ENCODE data around the gene HTT. TPM values are rescaled to one million over a fixed set of nuclear protein-coding genes. Genes with fewer than 3 reads are reported as not detected.

The HTT gene
- total RNA-seq, 1 donor from 2014 or later, result 242 TPM

DNA sequence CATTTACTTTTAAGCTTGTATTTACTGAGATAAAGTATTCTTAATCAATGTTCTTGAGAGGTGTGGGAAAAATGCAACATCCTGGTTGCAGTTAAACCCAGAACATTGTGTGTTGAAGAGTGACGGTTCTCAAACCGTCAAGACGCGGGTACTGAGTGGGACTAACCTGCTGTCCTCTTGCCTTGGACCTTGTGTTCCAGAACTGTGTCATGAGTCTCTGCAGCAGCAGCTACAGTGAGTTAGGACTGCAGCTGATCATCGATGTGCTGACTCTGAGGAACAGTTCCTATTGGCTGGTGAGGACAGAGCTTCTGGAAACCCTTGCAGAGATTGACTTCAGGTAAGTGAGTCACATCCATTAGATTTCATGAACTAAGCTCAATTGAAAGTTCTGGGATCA lies 59.7 kb downstream of the HTT start:
- DNase-seq (no peak), ATAC-seq (ENCODE audit: low read depth) (no peak)
- no peaks in the 10 kb centered on the region for H3K9me3 Mint-ChIP-seq
- intact Hi-C loops (cut with micrococcal nuclease), result no loop called here
- no peaks in the 10 kb centered on the region for H3K27me3 Mint-ChIP-seq
- H3K36me3 Mint-ChIP-seq (ENCODE audit: low read depth), result peaks cover 88% of the 10 kb centered on the region
- no peak for TF ChIP-seq CTCF (IDR thresholded peaks at IDR 0.05)
- no peak overlapping the region for H3K4me3 Mint-ChIP-seq
- POLR2A ChIA-PET, result no interaction called here
- no peaks in the 10 kb centered on the region for H3K4me1 Mint-ChIP-seq
- no peak overlapping the region for H3K27ac Mint-ChIP-seq
- CTCF ChIA-PET, result interaction anchor here (3.7 kb wide), 1 partner anchor 27 kb away, joined by 20 read pairs; no protein-coding TSS in a partner anchor

DNA sequence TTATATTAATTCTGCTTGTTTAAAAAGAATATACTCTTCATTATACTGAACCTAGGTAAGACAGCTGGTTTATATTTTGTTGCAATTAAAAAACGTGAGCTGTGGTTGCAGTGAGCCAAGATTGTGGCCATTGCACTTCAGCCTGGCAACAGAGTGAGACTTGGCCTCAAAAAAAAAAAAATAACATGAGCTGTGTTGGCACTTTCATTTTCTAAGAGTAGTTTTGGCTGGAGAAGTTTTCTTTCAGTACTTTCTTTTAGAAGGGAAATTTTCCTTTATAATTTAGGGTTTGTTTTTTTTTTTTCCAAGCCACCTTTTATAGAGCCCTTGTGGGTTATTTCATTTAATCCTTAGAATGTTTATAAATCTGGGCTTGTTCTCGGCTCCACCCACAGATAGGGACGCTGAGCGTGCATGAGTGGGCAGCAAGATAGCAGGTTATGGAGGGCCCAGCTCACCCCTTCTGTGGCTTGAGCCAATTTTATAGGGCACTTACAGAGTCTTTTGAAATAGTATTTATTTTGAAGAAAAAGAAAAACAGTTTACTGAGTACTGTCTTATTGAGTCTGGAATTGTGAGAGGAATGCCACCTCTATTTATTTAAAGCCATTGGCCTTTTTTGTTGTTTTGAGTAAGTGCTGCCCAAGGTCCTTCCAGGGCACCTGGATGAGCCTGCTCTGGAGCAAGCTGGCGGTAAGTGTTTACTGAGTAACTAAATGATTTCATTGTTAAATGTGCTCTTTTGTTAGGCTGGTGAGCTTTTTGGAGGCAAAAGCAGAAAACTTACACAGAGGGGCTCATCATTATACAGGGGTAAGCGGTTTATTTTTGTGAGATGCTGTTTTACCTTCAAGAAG lies 60.9 kb downstream of the HTT start:
- Mint-ChIP-seq H3K4me3 (no peak overlapping the region), H3K4me1 (no peaks in the 10 kb centered on the region), H3K27me3 (no peaks in the 10 kb centered on the region), H3K27ac (no peak overlapping the region), H3K9me3 (no peaks in the 10 kb centered on the region), H3K36me3 (ENCODE audit: low read depth) (peaks cover 89% of the 10 kb centered on the region)
- no peak for TF ChIP-seq CTCF (IDR thresholded peaks at IDR 0.05)
- DNase-seq (no peak), ATAC-seq (ENCODE audit: low read depth) (no peak)
- intact Hi-C loops (cut with micrococcal nuclease), result loop anchor here (1.0 kb wide), 2 partner anchors 29 to 88 kb away; no protein-coding TSS in a partner anchor
- ChIA-PET CTCF (interaction anchor here (0.7 to 3.7 kb wide), 6 partner anchors 13 to 94 kb away, joined by 3 to 20 read pairs (median 3); no protein-coding TSS in a partner anchor), POLR2A (interaction anchor here (0.7 kb wide), 1 partner anchor 16 kb away, joined by 3 read pairs; no protein-coding TSS in a partner anchor)

DNA sequence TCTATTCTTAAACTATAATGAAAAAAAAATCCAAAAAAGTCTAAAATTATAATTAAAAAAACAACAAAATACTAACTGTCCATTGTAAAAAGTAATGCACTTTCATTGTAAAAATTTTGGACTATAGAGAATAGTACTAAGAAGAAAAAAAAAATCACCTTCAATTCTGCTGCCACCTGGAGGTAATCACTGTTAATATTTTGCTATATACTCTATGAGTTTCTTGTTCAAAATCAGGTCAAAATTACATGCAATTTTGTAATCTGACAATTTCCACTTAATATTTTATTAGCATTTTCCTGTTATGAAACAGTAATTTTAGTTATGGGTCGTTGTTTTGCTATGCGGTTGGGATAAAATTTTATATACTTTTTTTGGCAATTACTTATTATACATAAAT lies 62.0 kb downstream of the HTT start:
- Mint-ChIP-seq H3K27me3 (no peaks in the 10 kb centered on the region), H3K27ac (no peak overlapping the region), H3K4me3 (no peak overlapping the region), H3K9me3 (no peaks in the 10 kb centered on the region), H3K36me3 (ENCODE audit: low read depth) (peaks cover 88% of the 10 kb centered on the region), H3K4me1 (no peaks in the 10 kb centered on the region)
- ChIA-PET CTCF (interaction anchor here (0.7 to 3.7 kb wide), 5 partner anchors 19 to 95 kb away, joined by 3 to 20 read pairs (median 3); no protein-coding TSS in a partner anchor), POLR2A (no interaction called here)
- TF ChIP-seq CTCF (IDR thresholded peaks at IDR 0.05), result no peak
- ATAC-seq (ENCODE audit: low read depth) (no peak), DNase-seq (no peak)
- intact Hi-C loops (cut with micrococcal nuclease), result loop anchor here (1.0 kb wide), 2 partner anchors 30 to 89 kb away; no protein-coding TSS in a partner anchor

DNA sequence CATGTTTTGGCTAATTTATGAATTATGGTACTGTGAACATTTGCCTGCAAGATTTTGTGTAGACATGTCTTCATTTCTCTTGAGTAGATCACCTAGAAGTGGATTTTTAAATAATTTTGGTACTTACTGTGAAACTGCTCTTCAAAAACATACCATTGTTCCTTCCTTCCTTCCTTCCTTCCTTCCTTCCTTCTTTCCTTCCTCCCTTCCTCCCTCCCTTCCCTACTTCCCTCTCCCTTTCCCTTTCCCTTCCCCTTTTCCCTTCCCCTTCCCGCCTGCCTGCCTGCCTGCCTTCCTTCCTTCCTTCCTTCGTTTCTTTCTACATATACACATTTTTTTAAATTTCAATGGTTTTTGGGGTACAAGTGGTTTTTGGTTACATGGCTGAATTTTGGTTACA lies 63.4 kb downstream of the HTT start:
- H3K36me3 Mint-ChIP-seq (ENCODE audit: low read depth), result peaks cover 85% of the 10 kb centered on the region

More for the DNA sequence above, 63.4 kb downstream of the HTT start:
- Mint-ChIP-seq H3K27me3 (no peaks in the 10 kb centered on the region), H3K9me3 (no peaks in the 10 kb centered on the region), H3K4me1 (no peaks in the 10 kb centered on the region), H3K4me3 (no peak overlapping the region), H3K27ac (no peak overlapping the region)
- no peak for ATAC-seq (ENCODE audit: low read depth)
- intact Hi-C loops (cut with micrococcal nuclease), result no loop called here
- DNase-seq, result no peak
- ChIA-PET CTCF (no interaction called here), POLR2A (no interaction called here)
- no peak for TF ChIP-seq CTCF (IDR thresholded peaks at IDR 0.05)

Measured in activated B cell treated with CpG ODN at 0.5 μM for 24 hours (primary cell).